IPS-20b (cell line): ENCODE measurements around the gene CNOT2.

Experiments
- H3K27ac ChIP-seq: one replicate; pipeline ENCODE4 v1.5.1; 2013; ENCODE audit warnings: low read length
- H3K27me3 ChIP-seq: 2 replicates; pipeline ENCODE4 v1.6.1; 2013; ENCODE audit warnings: mild to moderate bottlenecking, low read length, inconsistent platforms; ENCODE audit not compliant: insufficient read depth
- H3K36me3 ChIP-seq: 2 replicates; pipeline ENCODE4 v1.6.1; 2013; ENCODE audit warnings: low read depth, mild to moderate bottlenecking, inconsistent platforms, low read length, moderate library complexity; ENCODE audit not compliant: insufficient read depth
- H3K4me1 ChIP-seq: 2 replicates; pipeline ENCODE4 v1.6.1; 2013; ENCODE audit warnings: mild to moderate bottlenecking, control low read depth, inconsistent platforms, low read length, moderate library complexity; ENCODE audit not compliant: insufficient read depth
- H3K4me3 ChIP-seq: 2 replicates; pipeline ENCODE4 v1.5.1; 2013; ENCODE audit warnings: mild to moderate bottlenecking, low read length, inconsistent platforms
- H3K9ac ChIP-seq: 2 replicates; pipeline ENCODE4 v1.6.1; 2013; ENCODE audit warnings: low read depth, mild to moderate bottlenecking, inconsistent platforms, low read length, moderate library complexity
- H3K9me3 ChIP-seq: 2 replicates; pipeline ENCODE4 v1.6.1; 2013; ENCODE audit warnings: mild to moderate bottlenecking, low read depth, low read length, inconsistent platforms; ENCODE audit not compliant: insufficient read depth

Gene CNOT2

DNA sequence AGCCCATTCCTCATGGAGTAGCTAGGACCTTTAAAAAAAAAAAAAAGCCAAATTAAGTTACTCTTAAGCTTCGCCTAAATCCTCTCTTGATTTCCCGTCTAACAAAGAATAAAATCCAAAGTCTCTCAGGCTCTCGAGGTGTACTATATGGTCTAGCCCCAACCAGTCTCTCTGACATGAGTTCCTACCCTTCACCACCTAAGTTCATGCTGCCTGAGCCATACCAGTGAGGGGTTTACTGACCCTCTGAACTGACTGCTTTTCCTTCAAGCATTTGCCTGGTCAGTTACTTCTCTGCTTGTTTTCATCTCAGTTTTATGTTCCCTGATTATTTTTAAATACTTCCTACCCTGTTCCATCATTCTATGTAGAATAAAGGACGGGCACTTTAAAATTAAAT is 64.6 kb downstream of the CNOT2 start:
- H3K36me3 ChIP-seq: peaks cover 20% of the 10 kb centered on the region

DNA sequence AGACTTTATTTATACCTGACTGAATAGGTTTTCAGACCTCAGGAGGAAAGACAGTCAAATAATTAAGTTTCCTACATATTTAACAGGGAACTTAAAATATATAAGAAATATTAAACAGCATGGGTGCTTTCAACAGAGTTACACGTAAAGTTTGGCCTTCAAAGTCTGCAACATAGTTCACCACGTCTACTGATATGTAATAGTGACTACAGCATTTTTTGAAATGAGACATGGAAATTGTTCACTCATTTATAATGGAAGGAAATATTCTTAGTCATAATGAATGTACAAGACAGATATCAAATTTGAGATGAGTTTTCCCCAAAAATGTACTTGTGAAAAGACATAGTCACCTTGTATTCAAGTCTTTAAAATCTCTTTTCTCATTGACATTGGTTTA is 66.1 kb downstream of the CNOT2 start:
- Histone ChIP-seq H3K36me3 (peaks cover 23% of the 10 kb centered on the region), H3K4me1 (no peaks in the 10 kb centered on the region), H3K9ac (no peak overlapping the region), H3K4me3 (no peak overlapping the region), H3K27me3 (no peaks in the 10 kb centered on the region), H3K27ac (no peak overlapping the region), H3K9me3 (peaks cover 8% of the 10 kb centered on the region)

More for the DNA sequence above, 64.6 kb downstream of the CNOT2 start:
- H3K4me1 ChIP-seq: no peaks in the 10 kb centered on the region
- no peak overlapping the region for H3K9ac ChIP-seq
- no peak overlapping the region for H3K27ac ChIP-seq
- no peak overlapping the region for H3K4me3 ChIP-seq
- peaks cover 16% of the 10 kb centered on the region for H3K9me3 ChIP-seq
- H3K27me3 ChIP-seq: no peaks in the 10 kb centered on the region

DNA sequence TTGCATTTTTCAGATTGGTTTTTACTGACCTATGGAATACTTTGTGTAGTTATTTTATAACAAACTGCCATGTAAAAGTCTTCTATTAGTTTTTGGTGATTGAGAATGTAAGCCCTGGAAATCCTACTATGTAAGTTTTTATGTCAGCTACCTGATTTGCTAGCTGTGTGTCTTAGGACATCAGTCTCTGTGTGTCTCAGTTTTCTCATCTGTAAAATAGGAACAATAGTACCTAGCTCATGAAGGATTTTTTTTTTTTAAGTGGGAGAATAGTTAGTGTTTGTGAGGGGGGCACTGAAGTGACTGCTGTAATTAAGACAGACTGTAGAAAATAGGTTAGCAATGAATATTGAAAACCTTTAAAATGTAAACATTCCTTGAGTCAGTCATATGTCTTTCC is 70.9 kb downstream of the CNOT2 start:
- Histone ChIP-seq H3K36me3 (peaks cover 23% of the 10 kb centered on the region), H3K27me3 (no peaks in the 10 kb centered on the region), H3K9me3 (no peaks in the 10 kb centered on the region), H3K9ac (no peak overlapping the region), H3K4me3 (no peak overlapping the region), H3K4me1 (no peaks in the 10 kb centered on the region), H3K27ac (no peak overlapping the region)

DNA sequence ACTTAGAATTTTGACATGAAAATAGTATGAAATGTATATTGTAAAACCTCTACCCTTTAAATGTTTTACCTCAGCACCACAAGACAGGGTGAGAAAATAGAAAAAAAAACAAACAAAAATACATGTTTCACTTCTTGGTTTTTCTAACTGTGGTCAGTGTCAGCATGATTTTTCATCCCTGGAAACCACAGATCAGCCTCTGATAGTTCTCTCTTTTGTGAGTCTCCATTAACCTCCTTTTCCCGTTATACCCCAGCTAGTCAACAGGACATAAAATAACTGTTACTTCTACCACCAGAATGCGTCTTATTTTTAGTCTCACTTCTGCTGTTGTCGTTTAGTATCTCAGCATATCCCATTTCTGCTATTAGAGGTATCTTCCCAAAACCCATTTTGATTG is 74.5 kb downstream of the CNOT2 start:
- Histone ChIP-seq H3K36me3 (peaks cover 24% of the 10 kb centered on the region), H3K27ac (no peak overlapping the region), H3K9ac (no peak overlapping the region), H3K9me3 (no peaks in the 10 kb centered on the region), H3K4me3 (no peak overlapping the region), H3K27me3 (no peaks in the 10 kb centered on the region), H3K4me1 (no peaks in the 10 kb centered on the region)

DNA sequence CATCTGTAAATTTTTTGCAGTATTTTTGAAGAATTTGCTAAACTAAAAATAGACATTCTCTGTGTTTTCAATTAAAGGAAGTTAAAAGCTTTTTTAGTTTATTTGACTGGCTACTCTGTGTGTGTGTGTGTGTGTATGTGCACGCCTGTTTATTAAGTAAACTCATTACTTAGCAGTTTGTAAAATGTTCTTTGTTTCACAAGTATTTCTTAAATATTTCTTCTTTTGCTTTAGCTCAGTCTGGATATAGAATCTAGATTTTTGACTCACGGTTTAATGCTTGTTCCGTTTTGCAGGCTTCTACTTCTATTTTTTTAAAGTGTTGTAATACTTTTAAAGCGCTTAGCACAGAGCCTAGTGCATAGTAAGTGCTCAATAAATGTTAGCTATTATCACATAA is 76.4 kb downstream of the CNOT2 start:
- Histone ChIP-seq H3K4me1 (no peaks in the 10 kb centered on the region), H3K9me3 (no peaks in the 10 kb centered on the region), H3K36me3 (peaks cover 29% of the 10 kb centered on the region), H3K9ac (no peak overlapping the region), H3K4me3 (no peak overlapping the region), H3K27ac (no peak overlapping the region), H3K27me3 (no peaks in the 10 kb centered on the region)

DNA sequence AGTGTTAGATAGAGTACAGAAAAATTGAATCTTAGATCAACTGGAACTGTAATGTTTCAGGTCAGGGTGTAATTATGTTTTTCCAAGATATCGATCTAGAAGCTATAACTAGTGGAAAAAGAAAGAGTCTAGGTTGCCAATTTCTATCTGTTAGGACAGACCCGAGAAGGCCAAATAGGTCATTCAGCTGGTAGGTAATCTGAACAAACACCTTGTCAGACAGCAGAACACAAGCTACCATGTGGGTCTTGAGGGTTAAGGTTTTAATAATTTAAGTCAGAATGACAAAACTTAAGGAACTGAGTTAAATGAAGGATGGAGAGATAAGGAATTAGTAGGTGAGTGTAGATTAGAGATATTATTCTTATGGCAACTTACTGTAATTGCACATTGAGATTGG is 78.0 kb downstream of the CNOT2 start:
- Histone ChIP-seq H3K9ac (no peak overlapping the region), H3K36me3 (peaks cover 29% of the 10 kb centered on the region), H3K9me3 (no peaks in the 10 kb centered on the region), H3K27me3 (no peaks in the 10 kb centered on the region), H3K4me3 (no peak overlapping the region), H3K4me1 (no peaks in the 10 kb centered on the region), H3K27ac (no peak overlapping the region)

DNA sequence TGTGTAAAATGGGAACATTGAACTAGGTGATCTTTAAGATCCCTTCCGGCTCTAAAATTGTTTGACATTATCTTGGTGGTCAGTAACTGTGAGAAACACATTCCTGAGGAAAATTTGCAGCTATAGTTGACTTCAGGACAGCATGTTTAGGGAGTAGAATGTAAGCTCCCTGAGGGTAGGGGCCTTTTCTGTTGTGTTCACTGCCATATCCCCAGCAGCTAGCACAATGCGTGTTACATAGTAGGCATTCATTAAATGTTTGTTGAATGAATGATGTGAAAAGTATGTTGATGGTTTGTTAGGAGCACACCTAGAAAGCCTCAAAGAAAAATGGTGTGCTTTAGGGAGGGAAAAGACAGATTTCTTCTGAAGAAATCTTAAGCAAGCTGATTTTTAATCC is 84.3 kb downstream of the CNOT2 start:
- Histone ChIP-seq H3K36me3 (peaks cover 21% of the 10 kb centered on the region), H3K4me3 (no peak overlapping the region), H3K27me3 (no peaks in the 10 kb centered on the region), H3K4me1 (peaks cover 18% of the 10 kb centered on the region; the same call in 1 of the 2 replicates), H3K9me3 (no peaks in the 10 kb centered on the region; the same call in 1 of the 2 replicates), H3K9ac (no peak overlapping the region), H3K27ac (no peak overlapping the region)

DNA sequence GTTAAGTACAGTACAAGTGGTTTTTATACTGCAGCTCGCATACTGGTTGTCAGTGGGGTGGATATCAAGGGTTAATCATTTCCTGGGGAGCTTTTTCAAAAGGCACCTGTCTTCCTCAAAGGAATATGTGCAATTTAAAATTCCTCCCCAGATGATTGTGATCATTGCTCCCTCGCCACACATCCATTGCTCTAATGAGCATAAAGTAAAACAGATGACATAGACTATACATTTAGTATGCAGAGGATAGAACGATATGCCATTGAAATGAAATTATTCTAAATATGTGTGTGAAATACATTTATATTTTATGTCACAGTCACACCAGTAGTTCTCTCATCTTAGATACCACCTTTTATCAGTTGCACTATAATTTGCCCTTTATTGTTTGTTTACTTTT is 86.5 kb downstream of the CNOT2 start:
- Histone ChIP-seq H3K27ac (no peak overlapping the region), H3K36me3 (0 out of 2 replicates have a peak, but pooled peaks cover 8% of the 10 kb centered on the region), H3K9me3 (no peaks in the 10 kb centered on the region; the same call in 1 of the 2 replicates), H3K4me3 (no peak overlapping the region), H3K27me3 (no peaks in the 10 kb centered on the region), H3K9ac (no peak overlapping the region), H3K4me1 (peaks cover 24% of the 10 kb centered on the region; the same call in 1 of the 2 replicates)

DNA sequence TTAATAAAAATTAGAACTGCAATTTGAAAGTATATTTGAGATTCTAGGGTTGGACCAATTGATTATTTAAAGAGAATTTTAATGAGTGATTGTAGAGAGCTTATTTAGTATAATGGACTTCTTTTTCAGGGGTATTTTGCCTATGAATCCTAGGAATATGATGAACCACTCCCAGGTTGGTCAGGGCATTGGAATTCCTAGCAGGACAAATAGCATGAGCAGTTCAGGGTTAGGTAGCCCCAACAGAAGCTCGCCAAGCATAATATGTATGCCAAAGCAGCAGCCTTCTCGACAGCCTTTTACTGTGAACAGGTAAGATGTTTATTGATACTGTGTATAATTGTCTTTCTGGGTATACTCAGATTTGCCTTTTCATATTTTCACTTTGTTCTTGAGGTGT is 86.9 kb downstream of the CNOT2 start:
- no peak overlapping the region for H3K9ac ChIP-seq
- no peaks in the 10 kb centered on the region for H3K27me3 ChIP-seq
- H3K36me3 ChIP-seq: peaks cover 9% of the 10 kb centered on the region; the same call in 1 of the 2 replicates
- H3K9me3 ChIP-seq: no peaks in the 10 kb centered on the region; the same call in 1 of the 2 replicates
- H3K4me3 ChIP-seq: no peak overlapping the region
- peaks cover 28% of the 10 kb centered on the region; the same call in 1 of the 2 replicates for H3K4me1 ChIP-seq
- H3K27ac ChIP-seq: no peak overlapping the region

DNA sequence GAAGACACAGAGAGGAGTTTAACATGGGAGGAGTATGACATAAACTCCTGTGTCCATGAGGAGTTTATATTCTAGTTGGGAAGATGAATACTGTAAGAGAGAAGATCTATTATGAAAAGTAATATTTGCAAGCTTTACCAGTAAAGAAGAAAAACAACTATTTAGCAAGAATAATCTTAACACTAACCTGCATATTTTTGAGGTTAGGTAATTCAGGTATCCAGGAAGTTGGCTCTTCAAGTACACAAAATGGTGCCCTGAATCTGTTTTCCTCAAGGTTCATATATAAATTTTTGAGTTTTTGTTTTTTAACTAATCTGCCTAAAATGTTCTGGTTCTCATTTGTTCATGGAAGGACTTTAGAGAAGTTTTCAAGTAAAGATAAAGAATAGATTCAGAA is 89.0 kb downstream of the CNOT2 start:
- Histone ChIP-seq H3K9me3 (no peaks in the 10 kb centered on the region), H3K27me3 (no peaks in the 10 kb centered on the region), H3K9ac (no peak overlapping the region), H3K4me3 (no peak overlapping the region), H3K27ac (no peak overlapping the region), H3K4me1 (peaks cover 28% of the 10 kb centered on the region; the same call in 1 of the 2 replicates), H3K36me3 (peaks cover 30% of the 10 kb centered on the region)

DNA sequence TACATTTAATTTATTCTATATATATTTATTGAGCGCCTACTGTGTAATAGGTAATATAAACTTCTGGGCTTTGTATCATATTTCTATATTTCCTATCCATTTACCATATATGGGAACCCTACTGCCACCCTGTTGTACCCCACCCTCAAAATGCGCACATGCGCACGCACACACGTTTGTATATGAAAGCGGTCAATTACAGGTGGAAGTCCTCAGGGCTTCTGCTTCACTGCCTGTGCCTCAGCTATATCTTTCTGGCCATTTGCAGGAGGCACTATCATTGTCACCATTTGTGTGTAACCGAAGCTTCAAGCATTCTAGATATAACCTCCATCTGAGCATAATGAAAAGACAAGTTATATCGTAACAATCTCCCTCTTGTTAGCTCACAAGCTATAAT is 91.5 kb downstream of the CNOT2 start:
- H3K9ac ChIP-seq: no peak overlapping the region
- peaks cover 22% of the 10 kb centered on the region; the same call in 1 of the 2 replicates for H3K4me1 ChIP-seq
- no peak overlapping the region for H3K27ac ChIP-seq
- H3K9me3 ChIP-seq: no peaks in the 10 kb centered on the region
- no peaks in the 10 kb centered on the region for H3K27me3 ChIP-seq
- no peak overlapping the region for H3K4me3 ChIP-seq
- peaks cover 49% of the 10 kb centered on the region for H3K36me3 ChIP-seq

DNA sequence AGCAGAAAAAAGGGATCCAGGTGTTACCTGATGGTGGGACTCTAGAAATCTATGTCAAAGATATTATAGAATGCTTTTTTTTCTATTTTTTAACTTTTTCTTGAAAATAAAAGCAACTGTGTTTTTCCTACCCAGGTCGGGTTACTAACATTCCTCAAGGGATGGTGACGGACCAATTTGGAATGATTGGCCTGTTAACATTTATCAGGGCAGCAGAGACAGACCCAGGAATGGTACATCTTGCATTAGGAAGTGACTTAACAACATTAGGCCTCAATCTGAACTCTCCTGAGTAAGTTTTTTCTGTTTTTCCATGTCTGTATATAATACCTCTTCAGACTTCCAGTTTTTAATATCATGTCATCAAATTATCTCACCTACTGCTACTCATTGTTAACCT is 95.3 kb downstream of the CNOT2 start:
- Histone ChIP-seq H3K27ac (no peak overlapping the region), H3K9me3 (no peaks in the 10 kb centered on the region), H3K36me3 (peaks cover 85% of the 10 kb centered on the region), H3K4me1 (peaks cover 10% of the 10 kb centered on the region; the same call in 1 of the 2 replicates), H3K27me3 (no peaks in the 10 kb centered on the region), H3K4me3 (no peak overlapping the region), H3K9ac (no peak overlapping the region)
